BJ (cell line): ENCODE measurements around the gene PLIN1. TPM values are rescaled to one million over a fixed set of nuclear protein-coding genes. Genes with fewer than 3 reads are reported as not detected.

Experiments used
- CTCF ChIA-PET: fragments of 350-600 bp; formaldehyde crosslinking; extraction: SDS; loops from one replicate; lab custom pipeline; 2021; ENCODE audit warnings: antibody characterized with exemption, inconsistent platforms; lab: Yijun Ruan, JAX
- POLR2A ChIA-PET: fragments of 300-600 bp; sonication (Branson Sonifier 250); formaldehyde crosslinking; extraction: SDS; loops from one replicate; lab custom pipeline; 2021; ENCODE audit warnings: antibody characterized with exemption; lab: Charles Lee
- DNase-seq: peaks from one replicate; pipeline ENCODE4 v3.0.0-alpha.2; 2011; ENCODE audit warnings: low read depth
- H3K27me3 ChIP-seq: 2 replicates; pipeline ENCODE4 v1.6.0; 2011; ENCODE audit warnings: low read length; ENCODE audit not compliant: control insufficient read depth, insufficient read depth
- H3K36me3 ChIP-seq: 2 replicates; pipeline ENCODE4 v1.5.1; 2011; ENCODE audit warnings: low read length; ENCODE audit not compliant: control insufficient read depth, insufficient read depth
- H3K4me3 ChIP-seq: 2 replicates; pipeline ENCODE4 v1.5.1; 2011; ENCODE audit warnings: low read depth, mild to moderate bottlenecking, control low read depth, low read length
- CTCF ChIP-seq: IDR thresholded peaks from 2 replicates; pipeline ENCODE4 v1.5.1; 2011; ENCODE audit warnings: low read depth, mild to moderate bottlenecking, control low read depth, inconsistent platforms, low read length, moderate library complexity; ENCODE audit not compliant: insufficient read depth
- polyA plus RNA-seq: library from polyadenylated mRNA; depleted of rRNA; stranded (reverse); fragments of >200 nt; gene quantifications from 2 replicates; pipeline ENCODE4 v1.2.3, GENCODE V29; 2011

Gene PLIN1
- polyA plus RNA-seq, 1 experiment = 0.06 TPM

- CTCF ChIA-PET = interaction anchor here (0.9 to 1.6 kb wide), 2 partner anchors 17 to 19 kb away, joined by 3 to 7 read pairs; no protein-coding TSS in a partner anchor
- peaks cover 58% of the 10 kb centered on the region for H3K36me3 ChIP-seq
- H3K27me3 ChIP-seq = no peaks in the 10 kb centered on the region
- no peak for DNase-seq
- H3K4me3 ChIP-seq = no peak overlapping the region
- TF ChIP-seq CTCF = no peak
- POLR2A ChIA-PET = no interaction called here
Measured at GRCh38 chr15:89628806-89629715, 50.1 kb downstream of the PLIN1 start.

- DNase-seq = no peak
- H3K36me3 ChIP-seq = peaks cover 53% of the 10 kb centered on the region
- POLR2A ChIA-PET = no interaction called here
- TF ChIP-seq CTCF = no peak
- CTCF ChIA-PET = interaction anchor here (0.9 to 1.6 kb wide), 2 partner anchors 18 to 19 kb away, joined by 3 to 7 read pairs; no protein-coding TSS in a partner anchor
- no peaks in the 10 kb centered on the region for H3K27me3 ChIP-seq
- H3K4me3 ChIP-seq = no peak overlapping the region
Measured at GRCh38 chr15:89628301-89628700, 50.9 kb downstream of the PLIN1 start.

GRCh38 chr15:89627256-89627970 lies 51.8 kb downstream of the PLIN1 start:
- DNase-seq = no peak
- CTCF ChIA-PET = interaction anchor here (1.6 kb wide), 1 partner anchor 20 kb away, joined by 7 read pairs; no protein-coding TSS in a partner anchor
- POLR2A ChIA-PET = no interaction called here
- TF ChIP-seq CTCF = no peak
- Histone ChIP-seq H3K4me3 (no peak overlapping the region), H3K27me3 (no peaks in the 10 kb centered on the region), H3K36me3 (peaks cover 45% of the 10 kb centered on the region)

- Histone ChIP-seq H3K27me3 (no peaks in the 10 kb centered on the region), H3K4me3 (no peak overlapping the region), H3K36me3 (peaks cover 32% of the 10 kb centered on the region)
- no peak for DNase-seq
- POLR2A ChIA-PET = no interaction called here
- no peak for TF ChIP-seq CTCF
- CTCF ChIA-PET = no interaction called here
Measured at GRCh38 chr15:89625716-89626115, 53.5 kb downstream of the PLIN1 start.

GRCh38 chr15:89623165-89623564 lies 56.0 kb downstream of the PLIN1 start:
- TF ChIP-seq CTCF = no peak
- Histone ChIP-seq H3K4me3 (no peak overlapping the region), H3K27me3 (no peaks in the 10 kb centered on the region), H3K36me3 (peaks cover 17% of the 10 kb centered on the region; the same call in 1 of the 2 replicates)
- CTCF ChIA-PET = interaction anchor here (0.6 to 1.5 kb wide), 2 partner anchors 12 to 23 kb away, joined by 3 to 4 read pairs; no protein-coding TSS in a partner anchor
- POLR2A ChIA-PET = no interaction called here
- DNase-seq = no peak
